Thyroid gland (tissue), 4 donors: ENCODE data around the gene ITGB7.
A peak's percentile ranks its signal among the peaks of the same experiment; 100 is the strongest.

Experiments used
- POLR2A ChIP-seq, 2 donors: fragments of 450-650 bp; IDR thresholded peaks; one replicate each; pipeline ENCODE4 v1.6.1; 2017; ENCODE audit warnings: antibody characterized with exemption in 2 of 2, mild to moderate bottlenecking in 2 of 2, moderate library complexity in 1 of 2
- TF ChIP-seq, protein P1 (sequence below), 6 experiments: fragments of 200-600 bp in 3 of 6; fragments of 450-650 bp in 3 of 6; sonication (generic) in 3 of 6; IDR thresholded peaks; one replicate each; pipeline ENCODE4 v1.5.1; 2016 to 2019; ENCODE audit warnings: antibody characterized with exemption in 6 of 6, mild to moderate bottlenecking in 2 of 6, inconsistent platforms in 1 of 6, moderate library complexity in 1 of 6

DNA sequence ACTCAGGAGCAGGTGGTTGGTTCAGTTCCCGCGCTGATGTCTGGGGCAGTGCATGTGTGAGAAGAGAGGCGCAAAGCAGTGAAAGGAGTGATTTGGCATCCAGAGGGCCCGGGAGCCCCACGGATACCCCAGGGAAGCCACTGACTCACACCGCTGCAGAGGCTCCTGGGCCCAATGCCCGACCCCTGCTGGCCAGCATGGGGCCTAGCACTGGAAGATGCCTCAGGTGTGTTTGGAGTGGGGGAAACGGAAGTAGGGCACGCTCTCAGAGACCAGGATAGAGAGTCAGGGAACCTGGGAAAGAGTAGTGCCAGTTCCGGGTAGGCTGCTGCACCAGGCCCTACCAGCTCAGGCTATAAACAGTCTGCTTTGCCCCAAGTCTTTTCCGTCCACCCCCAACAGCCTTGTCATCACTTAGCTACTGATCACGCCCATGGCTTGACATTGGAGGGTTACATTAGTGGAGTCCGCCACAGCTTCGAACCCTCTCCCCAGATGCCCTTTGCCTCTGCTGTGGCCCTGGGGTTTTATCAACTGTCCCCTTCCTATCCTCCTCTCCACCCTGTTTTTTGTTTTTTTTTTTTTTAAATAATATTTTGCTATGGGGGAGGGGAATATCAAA, 16.8 kb downstream of the ITGB7 start:
- TF ChIP-seq, protein P1, sequence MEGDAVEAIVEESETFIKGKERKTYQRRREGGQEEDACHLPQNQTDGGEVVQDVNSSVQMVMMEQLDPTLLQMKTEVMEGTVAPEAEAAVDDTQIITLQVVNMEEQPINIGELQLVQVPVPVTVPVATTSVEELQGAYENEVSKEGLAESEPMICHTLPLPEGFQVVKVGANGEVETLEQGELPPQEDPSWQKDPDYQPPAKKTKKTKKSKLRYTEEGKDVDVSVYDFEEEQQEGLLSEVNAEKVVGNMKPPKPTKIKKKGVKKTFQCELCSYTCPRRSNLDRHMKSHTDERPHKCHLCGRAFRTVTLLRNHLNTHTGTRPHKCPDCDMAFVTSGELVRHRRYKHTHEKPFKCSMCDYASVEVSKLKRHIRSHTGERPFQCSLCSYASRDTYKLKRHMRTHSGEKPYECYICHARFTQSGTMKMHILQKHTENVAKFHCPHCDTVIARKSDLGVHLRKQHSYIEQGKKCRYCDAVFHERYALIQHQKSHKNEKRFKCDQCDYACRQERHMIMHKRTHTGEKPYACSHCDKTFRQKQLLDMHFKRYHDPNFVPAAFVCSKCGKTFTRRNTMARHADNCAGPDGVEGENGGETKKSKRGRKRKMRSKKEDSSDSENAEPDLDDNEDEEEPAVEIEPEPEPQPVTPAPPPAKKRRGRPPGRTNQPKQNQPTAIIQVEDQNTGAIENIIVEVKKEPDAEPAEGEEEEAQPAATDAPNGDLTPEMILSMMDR (IDR thresholded peaks at IDR 0.05): peak; percentile 7 to 71 (median 58)
- no peak for TF ChIP-seq POLR2A (IDR thresholded peaks at IDR 0.05)
